HG03280 (cell line): ENCODE measurements around the gene RBPJ.
A peak's percentile ranks its signal among the peaks of the same experiment; 100 is the strongest.
"Not testable (repeated sequence)": the region's sequence is repeated elsewhere in the genome, so short reads cannot be mapped to it uniquely, and the experiment has no call there.

ENCODE experiments used
- ATAC-seq: cut with Tn5 transposase; IDR thresholded peaks from one replicate; pipeline ENCODE4 v1.9.1; 2021; ENCODE audit warnings: mild to moderate bottlenecking, moderate library complexity; ENCODE audit not compliant: unreplicated experiment

RBPJ gene

GRCh38 chr4:26369132-26369531 lies 48.3 kb downstream of the RBPJ start:
- no peak for ATAC-seq

GRCh38 chr4:26369581-26369980 lies 48.8 kb downstream of the RBPJ start:
- no peak for ATAC-seq

GRCh38 chr4:26372076-26372475 lies 51.3 kb downstream of the RBPJ start:
- ATAC-seq: no peak

GRCh38 chr4:26372525-26373172 lies 51.8 kb downstream of the RBPJ start:
- peak; percentile 70 for ATAC-seq

- ATAC-seq: no peak
These were observed 54.7 kb downstream of the RBPJ start for GRCh38 chr4:26375551-26375950.

- no peak for ATAC-seq
These were observed 56.8 kb downstream of the RBPJ start for GRCh38 chr4:26377328-26378311.

GRCh38 chr4:26379837-26380236 lies 59.0 kb downstream of the RBPJ start:
- ATAC-seq: no peak

GRCh38 chr4:26380740-26381139 lies 59.9 kb downstream of the RBPJ start:
- no peak for ATAC-seq

GRCh38 chr4:26384380-26385057 lies 63.7 kb downstream of the RBPJ start:
- no peak for ATAC-seq

- ATAC-seq: no peak
These were observed 64.9 kb downstream of the RBPJ start for GRCh38 chr4:26385690-26386089.

- no peak for ATAC-seq
These were observed 65.6 kb downstream of the RBPJ start for GRCh38 chr4:26386386-26386785.

- no peak for ATAC-seq
These were observed 67.9 kb downstream of the RBPJ start for GRCh38 chr4:26388671-26389070.

GRCh38 chr4:26397086-26397485 lies 76.3 kb downstream of the RBPJ start:
- ATAC-seq: no peak

- ATAC-seq: no peak
These were observed 79.3 kb downstream of the RBPJ start for GRCh38 chr4:26400132-26400531.

- ATAC-seq: not testable (repeated sequence)
These were observed 81.2 kb downstream of the RBPJ start for GRCh38 chr4:26402017-26402416.

- no peak for ATAC-seq
These were observed 81.6 kb downstream of the RBPJ start for GRCh38 chr4:26402458-26402857.

GRCh38 chr4:26404743-26405206 lies 84.0 kb downstream of the RBPJ start:
- ATAC-seq: no peak

- no peak for ATAC-seq
These were observed 85.6 kb downstream of the RBPJ start for GRCh38 chr4:26406346-26406975.

GRCh38 chr4:26407476-26407875 lies 86.7 kb downstream of the RBPJ start:
- ATAC-seq: no peak

- ATAC-seq: no peak
These were observed 89.8 kb downstream of the RBPJ start for GRCh38 chr4:26410385-26411293.
